Activated CD4-positive, alpha-beta memory T cell treated with anti-CD3 and anti-CD28 coated beads, Interleukin-2, amount 10 ng/mL, durations not matched to agents 7 days and 5 days (primary cell): ENCODE data around the gene CMC4. TPM values are rescaled to one million over a fixed set of nuclear protein-coding genes. Genes with fewer than 3 reads are reported as not detected.

Experiments used
- CTCF ChIA-PET: fragments of 350-600 bp; sonication (Branson Sonifier 250); formaldehyde crosslinking; loops from one replicate; lab custom pipeline; 2021; ENCODE audit warnings: antibody characterized with exemption, inconsistent platforms; lab: Charles Lee
- POLR2A ChIA-PET: fragments of 350-600 bp; sonication (Branson Sonifier 250); formaldehyde crosslinking; loops from one replicate; lab custom pipeline; 2021; ENCODE audit warnings: antibody characterized with exemption; lab: Charles Lee
- DNase-seq: peaks from one replicate; pipeline ENCODE4 v3.0.0-alpha.2; 2020
- H3K27ac Mint-ChIP-seq: one replicate; pipeline ENCODE4 v1.8.0; 2021; ENCODE audit warnings: mild to moderate bottlenecking, mixed read lengths
- H3K27me3 Mint-ChIP-seq: one replicate; pipeline ENCODE4 v1.8.0; 2021; ENCODE audit warnings: mixed read lengths
- H3K36me3 Mint-ChIP-seq: one replicate; pipeline ENCODE4 v1.8.0; 2021; ENCODE audit warnings: low read depth, mixed read lengths
- H3K4me1 Mint-ChIP-seq: one replicate; pipeline ENCODE4 v1.8.0; 2021; ENCODE audit warnings: mixed read lengths
- H3K4me3 Mint-ChIP-seq: one replicate; pipeline ENCODE4 v1.8.0; 2021; ENCODE audit warnings: mild to moderate bottlenecking, mixed read lengths
- H3K9me3 Mint-ChIP-seq: one replicate; pipeline ENCODE4 v1.8.0; 2021; ENCODE audit warnings: mixed read lengths
- total RNA-seq, 2 experiments: library from RNA; stranded (reverse); gene quantifications; one replicate each; pipeline ENCODE4 v1.2.3, GENCODE V29; 2021

CMC4 gene
- total RNA-seq, 2 experiments from 2014 or later: 4.8 to 5.9 TPM

DNA sequence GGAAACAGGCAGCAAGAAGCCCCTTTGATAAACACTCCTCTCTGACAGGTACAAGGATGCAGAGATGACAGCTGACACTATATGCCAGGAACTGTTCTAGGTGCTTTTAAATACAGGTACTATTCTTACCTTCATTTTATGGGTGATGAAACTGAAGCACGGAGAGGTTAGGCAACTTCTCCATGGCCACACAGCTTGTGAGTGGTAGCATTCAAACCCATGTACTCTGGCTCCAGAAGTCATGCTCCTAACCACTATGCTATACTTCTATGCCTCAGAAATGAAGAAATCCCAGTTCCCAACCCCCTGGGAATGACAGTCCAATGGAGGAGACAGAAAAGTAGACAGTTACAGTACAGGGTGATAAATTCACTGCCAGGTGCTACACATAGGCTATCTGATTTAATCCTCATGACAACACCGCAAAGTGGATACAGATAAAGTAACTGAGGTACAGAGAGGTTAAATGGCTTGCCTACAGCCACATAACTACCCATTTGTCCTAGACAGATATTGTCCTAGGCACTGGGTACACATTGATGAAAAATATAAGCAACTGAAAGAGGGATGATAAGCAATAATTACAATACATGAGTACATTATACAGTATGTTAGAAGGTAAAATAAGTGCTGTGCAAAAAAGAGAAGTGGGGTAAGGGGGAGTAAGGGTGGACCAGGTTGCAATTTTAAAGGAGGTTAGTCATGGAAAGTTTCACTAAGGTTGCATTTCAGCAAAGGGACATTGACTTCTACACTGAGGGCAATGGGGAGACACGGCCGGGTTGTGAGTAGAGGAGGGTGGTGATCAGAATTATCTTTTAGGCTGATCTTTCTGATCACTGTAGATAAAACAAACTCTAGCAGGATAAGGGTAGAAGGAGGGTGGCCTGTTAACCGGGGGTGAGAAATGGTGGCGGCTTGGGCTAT lies 46.8 kb downstream of the CMC4 start:
- H3K27me3 Mint-ChIP-seq: peaks cover 9% of the 10 kb centered on the region
- H3K4me1 Mint-ChIP-seq: peaks cover 18% of the 10 kb centered on the region
- no peak overlapping the region for H3K4me3 Mint-ChIP-seq
- POLR2A ChIA-PET: no interaction called here
- DNase-seq: no peak
- no peak overlapping the region for H3K27ac Mint-ChIP-seq
- CTCF ChIA-PET: no interaction called here
- H3K9me3 Mint-ChIP-seq: no peaks in the 10 kb centered on the region
- H3K36me3 Mint-ChIP-seq: no peaks in the 10 kb centered on the region

DNA sequence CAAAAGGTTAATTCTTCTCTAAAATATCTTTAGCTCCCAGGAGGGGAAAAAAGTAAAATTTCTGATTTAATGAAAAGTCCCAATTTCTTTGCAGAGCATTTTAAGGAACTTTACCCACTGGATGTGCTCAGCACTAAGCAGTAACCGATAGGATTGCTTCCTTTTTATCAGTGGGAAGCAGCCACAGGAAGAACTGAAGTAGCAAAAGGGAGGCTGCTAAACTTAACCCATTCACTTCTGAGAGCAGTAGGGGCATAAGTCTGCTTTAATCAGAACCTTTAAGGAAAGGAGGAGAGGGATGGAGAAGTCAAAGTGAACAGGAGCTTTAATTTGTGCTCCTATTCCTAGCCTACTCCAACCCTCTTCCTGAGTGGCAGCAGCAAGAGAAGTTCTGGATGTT lies 48.4 kb downstream of the CMC4 start, which contains the start of gene F8:
TSS of gene F8 (minus strand) at position 139 of the 400 bp plus-strand sequence. CDS start 171 bp downstream, outside the sequence.
- Mint-ChIP-seq H3K27me3 (peaks cover 9% of the 10 kb centered on the region), H3K36me3 (no peaks in the 10 kb centered on the region), H3K4me1 (peaks cover 4% of the 10 kb centered on the region), H3K9me3 (no peaks in the 10 kb centered on the region), H3K4me3 (no peak within 1 kb of the TSS), H3K27ac (no peak within 1 kb of the TSS)
- ChIA-PET POLR2A (no interaction called here), CTCF (interaction anchor here (1.4 kb wide), 1 partner anchor 34 kb away, joined by 4 read pairs; no protein-coding TSS in a partner anchor)
- no peak for DNase-seq

DNA sequence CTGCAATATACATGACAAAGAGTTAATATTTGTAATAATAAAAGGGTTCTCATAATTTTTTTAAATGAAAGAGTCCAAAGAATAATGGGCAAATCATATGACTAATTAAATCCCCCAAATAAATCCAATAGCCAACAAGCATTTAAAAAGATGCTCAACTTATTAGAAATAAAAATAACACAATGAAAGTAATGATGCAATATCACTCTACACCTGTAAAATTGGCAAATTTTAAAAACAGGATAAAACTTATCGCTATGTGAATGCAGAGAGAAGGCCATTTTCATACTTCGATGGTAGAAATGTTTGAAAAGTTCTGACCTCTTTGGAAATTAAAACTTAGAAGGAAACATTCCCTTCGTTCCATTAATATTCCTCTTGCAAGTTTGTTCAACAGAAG lies 50.3 kb downstream of the CMC4 start:
- Mint-ChIP-seq H3K4me3 (no peak overlapping the region), H3K4me1 (no peaks in the 10 kb centered on the region), H3K36me3 (no peaks in the 10 kb centered on the region), H3K9me3 (no peaks in the 10 kb centered on the region), H3K27me3 (peaks cover 9% of the 10 kb centered on the region), H3K27ac (no peak overlapping the region)
- ChIA-PET CTCF (no interaction called here), POLR2A (no interaction called here)
- DNase-seq: no peak

Other genes starting within 250 kb of the CMC4 start
- not detected for gene SMIM9, start 236.5 kb downstream of the CMC4 start, total RNA-seq
- 10 to 100 TPM; 61.8 to 63.4 TPM for gene F8A1, start 184.8 kb downstream of the CMC4 start, total RNA-seq
- gene F8, start 48.4 kb downstream of the CMC4 start, total RNA-seq: 10 to 100 TPM in 1 of 2 experiments, 1 to 10 TPM in 1; 8.9 to 10.2 TPM
- 10 to 100 TPM; 45.7 to 49.9 TPM for gene FUNDC2, start 44.3 kb downstream of the CMC4 start, total RNA-seq
- 10 to 100 TPM; 20.2 TPM for gene MTCP1, start within 50 bp of the CMC4 start, total RNA-seq
- 10 to 100 TPM; 23.5 to 25.2 TPM for gene BRCC3, start 372 bp upstream of the CMC4 start, total RNA-seq
- gene VBP1, start 145.3 kb upstream of the CMC4 start, total RNA-seq: 10 to 100 TPM; 51.6 to 61.9 TPM
- 10 to 100 TPM; 13.6 to 14.7 TPM for gene RAB39B, start 193.4 kb upstream of the CMC4 start, total RNA-seq